Inferior parietal cortex (tissue), 1 donor: Measurements from ENCODE around the gene PAPLN.

Experiments
- DNase-seq: peaks from one replicate; pipeline ENCODE4 v3.0.0-alpha.2; 2016; ENCODE audit errors: extremely low spot score

The PAPLN gene

GRCh38 chr14:73245480-73246325 is 8.4 kb downstream of the PAPLN start:
- no peak for DNase-seq

- no peak for DNase-seq
Observed at GRCh38 chr14:73246387-73247150, 9.3 kb downstream of the PAPLN start.

- no peak for DNase-seq
Observed at GRCh38 chr14:73248108-73248868, 11.0 kb downstream of the PAPLN start.

GRCh38 chr14:73249108-73249507 is 11.8 kb downstream of the PAPLN start:
- DNase-seq = no peak

- no peak for DNase-seq
Observed at GRCh38 chr14:73249564-73250316, 12.4 kb downstream of the PAPLN start.

GRCh38 chr14:73250317-73250713 is 13.0 kb downstream of the PAPLN start:
- no peak for DNase-seq

- DNase-seq = no peak
Observed at GRCh38 chr14:73250781-73251500, 13.6 kb downstream of the PAPLN start.

- DNase-seq = no peak
Observed at GRCh38 chr14:73251516-73252215, 14.4 kb downstream of the PAPLN start.

GRCh38 chr14:73252491-73253322 is 15.4 kb downstream of the PAPLN start:
- DNase-seq = no peak

- DNase-seq = no peak
Observed at GRCh38 chr14:73253323-73253610, 16.0 kb downstream of the PAPLN start.

- no peak for DNase-seq
Observed at GRCh38 chr14:73253721-73254120, 16.4 kb downstream of the PAPLN start.

GRCh38 chr14:73254247-73255004 is 17.1 kb downstream of the PAPLN start:
- no peak for DNase-seq

GRCh38 chr14:73255005-73255400 is 17.7 kb downstream of the PAPLN start:
- DNase-seq = no peak

GRCh38 chr14:73255693-73256225 is 18.5 kb downstream of the PAPLN start:
- no peak for DNase-seq

GRCh38 chr14:73258076-73258475 is 20.8 kb downstream of the PAPLN start:
- no peak for DNase-seq

GRCh38 chr14:73258845-73259611 is 21.7 kb downstream of the PAPLN start:
- DNase-seq = no peak

- no peak for DNase-seq
Observed at GRCh38 chr14:73259837-73260236, 22.5 kb downstream of the PAPLN start.

GRCh38 chr14:73260574-73260973 is 23.3 kb downstream of the PAPLN start:
- DNase-seq = no peak
